Ectodermal cell (in vitro differentiated cells): ENCODE data around the gene CHD5.

Experiments used
- H3K27ac ChIP-seq: 2 replicates; pipeline ENCODE4 v1.7.0; 2013; ENCODE audit warnings: mild to moderate bottlenecking, low read depth, low read length; ENCODE audit not compliant: insufficient read depth, poor library complexity, severe bottlenecking
- H3K27me3 ChIP-seq: 2 replicates; pipeline ENCODE4 v1.7.0; 2013; ENCODE audit warnings: mild to moderate bottlenecking, low read length; ENCODE audit not compliant: insufficient read depth, control insufficient read depth, poor library complexity, severe bottlenecking
- H3K36me3 ChIP-seq: one replicate; pipeline ENCODE4 v1.7.0; 2013; ENCODE audit warnings: low read length; ENCODE audit not compliant: control insufficient read depth, insufficient read depth
- H3K4me1 ChIP-seq: one replicate; pipeline ENCODE4 v1.7.0; 2013; ENCODE audit warnings: low read length; ENCODE audit not compliant: control insufficient read depth, insufficient read depth
- H3K4me3 ChIP-seq: 2 replicates; pipeline ENCODE4 v1.7.0; 2013; ENCODE audit warnings: low read depth, low read length, control low read depth; ENCODE audit not compliant: insufficient read depth
- H3K9me3 ChIP-seq: 2 replicates; pipeline ENCODE4 v1.7.0; 2013; ENCODE audit warnings: mild to moderate bottlenecking, low read length, moderate library complexity; ENCODE audit not compliant: control insufficient read depth
- WGBS, 2 experiments: methylation state at CpG; one replicate each; pipeline ENCODE4 v1.1.7; 2013; ENCODE audit warnings: missing lambda C conversion rate in 2 of 2; 5-methylcytosine and 5-hydroxymethylcytosine counted together

CHD5 gene

DNA sequence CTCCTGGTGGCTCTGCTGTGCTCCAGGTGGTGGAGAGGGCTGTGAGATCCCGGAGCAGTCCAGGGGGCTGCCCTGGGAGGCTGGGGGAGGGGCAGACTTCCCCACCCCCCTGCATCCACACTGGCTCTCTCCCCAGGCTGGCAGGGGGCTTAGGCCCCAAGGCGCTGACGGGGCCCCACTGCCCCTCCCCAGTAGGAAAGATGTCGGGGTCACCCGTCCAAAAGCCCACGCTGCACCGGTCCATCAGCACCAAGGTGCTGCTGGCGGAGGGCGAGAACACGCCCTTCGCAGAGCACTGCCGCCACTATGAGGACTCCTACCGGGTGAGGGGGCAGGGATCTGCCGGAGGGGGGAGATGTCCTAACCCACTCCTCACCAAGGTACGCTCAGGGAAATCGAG lies 31.6 kb upstream of the CHD5 start:
- no peaks in the 10 kb centered on the region for H3K9me3 ChIP-seq
- H3K36me3 ChIP-seq = no peaks in the 10 kb centered on the region
- H3K27ac ChIP-seq = no peak overlapping the region
- no peak overlapping the region for H3K4me3 ChIP-seq
- H3K27me3 ChIP-seq = peaks cover 34% of the 10 kb centered on the region
- peaks cover 12% of the 10 kb centered on the region for H3K4me1 ChIP-seq
- WGBS, 2 experiments = 90 to 92% methylated on average over 16 of the region's 16 CpGs

DNA sequence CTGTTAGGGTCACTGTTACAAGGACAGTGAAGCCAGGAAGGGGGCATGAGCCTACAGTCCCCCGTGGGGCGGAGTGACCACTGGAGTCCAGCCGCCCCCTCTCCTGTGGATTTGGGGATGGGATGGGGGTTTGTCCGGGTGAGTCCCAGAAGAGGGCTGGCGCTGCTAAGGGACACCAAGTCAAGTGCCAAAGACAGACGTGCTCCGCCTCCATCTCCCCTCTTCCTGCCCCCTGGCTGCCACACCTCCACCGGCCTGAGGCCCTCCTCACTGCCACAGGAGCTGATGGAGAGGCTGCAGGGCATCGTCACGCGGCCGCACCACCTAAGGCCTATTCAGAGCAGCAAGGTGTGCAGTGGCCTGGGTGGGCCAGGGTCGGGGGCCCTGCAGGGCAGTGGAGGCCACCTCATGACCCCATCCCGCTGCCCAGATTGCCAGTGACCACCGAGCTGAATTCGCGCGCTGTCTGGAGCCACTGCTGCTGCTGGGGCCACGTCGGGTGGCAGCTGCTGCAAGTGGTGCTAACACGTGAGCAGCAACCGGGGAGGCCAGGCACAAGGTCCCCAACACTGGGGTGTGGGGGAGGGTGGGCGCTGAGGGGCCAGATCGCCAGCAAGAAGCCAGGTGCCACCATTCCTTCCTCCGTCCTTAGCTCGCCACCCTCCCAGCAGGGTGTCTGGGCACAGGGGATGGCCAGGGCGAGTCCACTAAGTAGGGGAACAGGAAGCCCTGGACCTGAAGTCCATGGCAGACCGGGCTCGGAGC lies 30.7 kb upstream of the CHD5 start:
- Histone ChIP-seq H3K9me3 (no peaks in the 10 kb centered on the region), H3K4me3 (no peak overlapping the region), H3K4me1 (peaks cover 12% of the 10 kb centered on the region), H3K27ac (no peak overlapping the region), H3K27me3 (peaks cover 44% of the 10 kb centered on the region), H3K36me3 (no peaks in the 10 kb centered on the region)
- WGBS, 2 experiments = 91 to 94% methylated on average over 29 of the region's 29 CpGs

DNA sequence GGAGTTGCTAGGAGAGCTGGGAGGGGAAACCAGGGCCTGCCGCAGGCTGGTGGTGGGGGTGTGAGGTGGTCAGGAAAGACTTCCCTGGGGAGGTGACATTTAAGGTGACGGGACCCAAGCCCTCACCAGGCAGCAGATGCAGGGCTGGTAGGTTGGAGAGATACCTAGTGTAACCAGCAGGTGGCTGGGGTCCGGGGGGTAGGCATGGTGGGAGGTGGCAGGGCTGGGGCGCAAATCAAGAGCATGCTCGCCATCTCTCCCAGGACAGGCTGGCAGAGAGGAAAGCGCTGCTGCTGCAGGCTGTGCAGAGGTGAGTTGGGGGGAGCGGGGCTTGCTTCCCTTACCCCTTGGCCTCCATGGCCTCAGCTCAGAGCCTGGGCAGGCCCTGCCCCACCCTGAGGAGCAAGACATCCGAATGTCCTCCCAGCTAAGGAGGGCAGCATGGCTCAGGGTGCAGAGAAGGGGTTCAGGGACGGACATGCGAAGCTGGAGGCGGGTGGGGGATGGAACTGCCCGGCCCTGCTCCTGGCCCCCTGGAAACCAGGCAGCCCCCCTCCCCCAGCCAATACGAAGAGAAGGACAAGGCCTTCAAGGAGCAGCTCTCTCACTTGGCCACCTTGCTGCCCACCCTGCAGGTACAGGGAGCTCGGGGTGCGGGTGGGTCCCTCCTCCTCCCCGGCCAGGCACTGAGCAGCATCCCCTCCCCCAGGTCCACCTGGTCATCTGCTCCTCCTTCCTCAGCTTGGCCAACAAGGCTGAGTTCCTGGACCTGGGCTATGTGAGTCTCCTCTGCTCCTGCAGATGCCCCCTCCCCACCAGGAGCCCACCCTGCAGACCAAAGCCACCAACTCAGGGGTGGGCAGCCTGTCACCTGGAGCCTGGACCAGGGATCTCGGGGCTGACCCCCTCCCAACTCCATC lies 29.8 kb upstream of the CHD5 start:
- H3K4me1 ChIP-seq = peaks cover 12% of the 10 kb centered on the region
- 80 to 82% methylated on average over 17 of the region's 17 CpGs for WGBS, 2 experiments
- H3K9me3 ChIP-seq = no peaks in the 10 kb centered on the region
- peaks cover 52% of the 10 kb centered on the region for H3K27me3 ChIP-seq
- H3K27ac ChIP-seq = no peak overlapping the region
- H3K4me3 ChIP-seq = peak overlapping the region; percentile 32
- H3K36me3 ChIP-seq = no peaks in the 10 kb centered on the region

DNA sequence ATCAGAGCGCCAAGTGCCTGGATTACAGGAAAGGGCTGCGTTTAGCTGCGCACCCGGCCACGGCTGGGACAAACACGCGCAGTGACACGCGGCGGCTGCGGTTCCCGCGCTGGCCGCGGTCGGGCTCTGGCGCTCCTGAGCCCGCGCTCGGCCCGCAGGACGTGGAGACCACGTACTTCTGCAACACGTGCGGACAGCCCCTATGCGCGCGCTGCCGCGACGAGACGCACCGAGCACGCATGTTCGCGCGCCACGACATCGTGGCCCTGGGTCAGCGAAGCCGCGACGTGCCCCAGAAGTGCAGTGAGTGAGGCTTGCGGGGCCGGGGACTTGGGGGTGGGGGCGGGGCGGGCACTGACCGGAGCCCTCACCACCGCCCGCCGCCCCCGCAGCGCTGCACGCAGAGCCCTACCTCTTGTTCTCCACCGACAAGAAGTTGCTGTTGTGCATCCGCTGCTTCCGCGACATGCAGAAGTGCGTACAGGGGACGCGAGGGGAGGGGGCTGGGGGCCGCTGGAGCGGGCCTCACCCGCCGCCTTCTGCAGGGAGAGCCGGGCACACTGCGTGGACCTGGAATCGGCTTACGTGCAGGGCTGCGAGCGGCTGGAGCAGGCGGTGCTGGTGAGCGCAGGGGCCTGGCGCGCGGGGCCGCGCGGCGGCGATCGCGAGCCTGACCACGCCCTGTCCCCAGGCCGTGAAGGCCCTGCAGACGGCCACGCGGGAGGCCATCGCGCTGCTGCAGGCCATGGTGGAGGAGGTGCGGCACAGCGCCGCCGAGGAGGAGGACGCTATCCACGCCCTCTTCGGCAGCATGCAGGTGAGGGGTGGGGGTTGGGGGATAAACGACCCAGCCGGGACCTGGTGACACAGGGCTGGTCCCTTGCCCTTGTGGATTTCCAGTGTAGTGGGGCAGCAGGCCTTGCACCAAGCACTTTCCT lies 28.9 kb upstream of the CHD5 start:
- H3K9me3 ChIP-seq = no peaks in the 10 kb centered on the region
- peaks cover 53% of the 10 kb centered on the region for H3K27me3 ChIP-seq
- WGBS, 2 experiments = 5 to 6% methylated on average over 99 of the region's 99 CpGs
- H3K27ac ChIP-seq = no peak overlapping the region
- H3K4me3 ChIP-seq = peak overlapping the region; percentile 32
- peaks cover 12% of the 10 kb centered on the region for H3K4me1 ChIP-seq
- no peaks in the 10 kb centered on the region for H3K36me3 ChIP-seq

DNA sequence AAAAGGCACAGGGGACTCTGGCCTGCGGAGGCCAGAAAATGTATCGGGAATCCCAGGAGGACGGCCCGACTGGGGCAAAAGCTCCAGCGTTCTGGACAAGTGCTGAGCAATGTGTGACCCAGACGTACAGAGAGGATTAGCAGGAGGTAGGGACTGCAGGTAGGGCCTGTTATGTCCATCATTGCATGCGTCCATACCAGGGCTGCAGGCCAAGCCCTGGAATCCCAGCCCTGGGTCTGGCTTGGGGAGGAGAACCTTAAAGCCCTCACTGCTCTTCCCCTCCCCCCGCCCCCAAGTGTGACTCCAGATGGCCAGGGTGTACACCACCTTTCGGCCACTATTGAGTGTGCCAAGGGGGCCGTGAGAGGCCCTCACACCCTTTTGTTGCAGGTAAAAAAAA lies 27.8 kb upstream of the CHD5 start:
- H3K4me1 ChIP-seq = peaks cover 12% of the 10 kb centered on the region
- 89 to 90% methylated on average over 9 to 10 of the region's 10 CpGs for WGBS, 2 experiments
- no peak overlapping the region for H3K27ac ChIP-seq
- peaks cover 53% of the 10 kb centered on the region for H3K27me3 ChIP-seq
- no peak overlapping the region for H3K4me3 ChIP-seq
- H3K36me3 ChIP-seq = no peaks in the 10 kb centered on the region
- no peaks in the 10 kb centered on the region for H3K9me3 ChIP-seq

DNA sequence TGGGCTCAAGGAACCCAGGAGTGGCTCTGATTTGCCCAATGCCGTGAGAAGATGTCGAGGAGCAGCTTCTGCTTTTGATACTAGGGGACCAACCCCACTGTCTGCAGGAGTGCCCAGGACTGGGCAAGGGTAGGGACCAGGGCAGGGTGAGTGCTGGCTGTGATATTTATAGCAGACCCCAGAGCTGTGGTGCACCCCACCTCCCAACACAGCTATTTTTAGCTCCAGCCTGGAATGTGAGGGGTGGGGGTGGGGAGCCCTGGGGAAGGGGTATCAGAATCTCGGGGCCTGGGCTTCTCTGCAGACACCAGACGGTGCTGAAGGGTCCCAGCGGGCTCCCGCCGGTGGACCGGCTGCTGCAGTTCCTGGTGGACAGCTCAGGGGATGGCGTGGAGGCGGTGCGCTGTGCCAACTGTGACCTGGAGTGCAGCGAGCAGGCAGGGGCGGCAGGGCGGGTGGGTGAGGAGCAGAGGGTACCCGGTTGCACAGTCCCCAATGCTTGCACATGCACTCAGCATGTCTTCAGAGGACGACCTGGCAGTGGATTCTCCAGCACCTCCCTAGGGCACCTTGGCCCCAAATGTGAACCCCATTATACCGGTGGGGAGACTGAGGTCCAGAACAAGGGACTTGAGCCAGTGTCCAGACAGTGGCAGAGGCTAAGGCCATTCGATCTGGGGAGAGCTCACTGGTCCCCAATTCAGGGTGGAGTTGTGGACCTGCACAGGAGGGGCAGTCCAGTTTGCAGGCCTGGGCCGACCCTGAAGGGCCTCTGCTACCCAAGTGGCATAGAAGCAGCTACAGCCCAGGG lies 27.2 kb upstream of the CHD5 start:
- WGBS, 2 experiments = 89 to 90% methylated on average over 19 of the region's 19 CpGs
- Histone ChIP-seq H3K27me3 (peaks cover 53% of the 10 kb centered on the region), H3K27ac (no peak overlapping the region), H3K4me1 (peaks cover 12% of the 10 kb centered on the region), H3K9me3 (no peaks in the 10 kb centered on the region), H3K36me3 (no peaks in the 10 kb centered on the region), H3K4me3 (no peak overlapping the region)

DNA sequence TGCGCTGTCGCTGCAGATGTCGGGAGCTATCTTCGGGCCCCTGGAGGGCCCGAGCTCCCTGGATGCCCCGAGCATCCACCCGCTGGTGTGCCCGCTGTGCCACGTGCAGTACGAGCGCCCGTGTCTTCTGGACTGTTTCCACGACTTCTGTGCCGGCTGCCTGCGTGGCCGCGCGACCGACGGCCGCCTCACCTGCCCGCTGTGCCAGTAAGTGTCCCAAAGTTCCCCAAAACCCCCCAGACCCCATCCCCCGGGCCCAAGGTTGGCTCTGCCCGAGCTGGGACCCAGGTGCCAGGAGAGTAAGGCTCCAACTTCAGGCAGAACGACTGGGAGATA lies 26.4 kb upstream of the CHD5 start:
- no peaks in the 10 kb centered on the region for H3K36me3 ChIP-seq
- no peak overlapping the region for H3K27ac ChIP-seq
- no peaks in the 10 kb centered on the region for H3K9me3 ChIP-seq
- H3K4me1 ChIP-seq = peaks cover 12% of the 10 kb centered on the region
- H3K27me3 ChIP-seq = peaks cover 53% of the 10 kb centered on the region
- no peak overlapping the region for H3K4me3 ChIP-seq
- 82 to 84% methylated on average over 25 of the region's 25 CpGs for WGBS, 2 experiments

DNA sequence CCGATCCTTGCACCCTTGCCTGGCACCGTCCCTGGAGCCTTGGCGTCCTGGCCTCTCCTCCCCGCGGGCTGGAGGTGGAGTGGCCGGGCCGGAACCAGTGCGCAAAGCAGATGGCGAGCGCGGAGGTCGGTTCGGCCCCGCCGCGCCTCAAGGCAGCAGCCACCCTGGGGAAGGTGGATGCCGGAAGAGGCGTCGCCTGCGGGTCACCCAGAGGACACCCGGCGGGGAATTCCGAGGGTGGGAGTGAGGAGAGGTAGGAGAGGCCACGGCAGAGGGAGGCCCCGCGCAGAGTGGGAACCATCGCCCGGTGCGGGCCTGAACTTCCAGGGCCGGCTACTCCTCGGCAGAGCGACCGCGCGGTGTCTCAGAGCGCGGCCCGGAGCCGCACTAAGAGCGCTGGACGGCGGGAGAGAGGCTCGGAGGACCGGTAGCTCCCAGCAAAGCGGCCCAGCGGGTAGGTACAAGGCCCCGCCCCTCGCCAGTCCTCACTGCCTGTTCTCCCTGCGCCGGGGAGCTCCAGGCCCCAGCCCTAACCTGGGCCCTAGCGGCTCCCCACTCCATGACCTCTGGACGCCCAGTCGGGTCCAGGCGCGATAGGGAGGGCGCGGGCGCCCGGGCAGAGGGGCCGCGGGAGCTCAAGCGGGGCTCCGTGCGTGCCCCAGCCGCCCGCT lies 25.9 kb upstream of the CHD5 start, which contains the start of gene RNF207:
RNF207 (plus strand) TSS at position 271 of the 671 bp plus-strand sequence. CDS start 417 bp downstream, outside the sequence.
- WGBS, 2 experiments = 10 to 12% methylated on average over 66 of the region's 66 CpGs
- Histone ChIP-seq H3K36me3 (no peaks in the 10 kb centered on the region), H3K4me3 (peak within 1 kb of the TSS; percentile 39), H3K9me3 (no peaks in the 10 kb centered on the region), H3K27me3 (peaks cover 53% of the 10 kb centered on the region), H3K27ac (peak within 1 kb of the TSS; percentile 80), H3K4me1 (peaks cover 12% of the 10 kb centered on the region)

DNA sequence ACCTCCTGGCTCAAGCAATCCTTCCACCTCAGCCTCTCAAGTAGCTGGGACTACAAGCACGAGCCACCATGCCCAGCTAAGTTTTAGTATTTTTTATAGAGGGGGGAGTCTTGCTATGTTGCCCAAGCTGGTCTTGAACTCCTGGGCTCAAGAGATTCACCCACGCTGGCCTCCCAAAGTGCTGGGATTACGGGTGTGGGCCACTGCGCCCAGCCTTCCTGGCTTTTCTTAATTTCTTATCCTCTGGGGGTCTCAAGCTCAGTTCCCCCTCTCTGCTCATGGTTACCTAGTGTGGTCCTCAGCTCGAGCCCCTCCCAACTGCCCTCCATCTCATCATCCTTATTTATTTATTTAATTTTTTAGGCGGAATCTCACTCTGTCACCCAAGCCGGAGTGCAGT lies 22.1 kb upstream of the CHD5 start:
- Histone ChIP-seq H3K4me1 (peaks cover 13% of the 10 kb centered on the region), H3K4me3 (no peak overlapping the region), H3K27ac (no peak overlapping the region), H3K36me3 (no peaks in the 10 kb centered on the region), H3K9me3 (no peaks in the 10 kb centered on the region), H3K27me3 (peaks cover 24% of the 10 kb centered on the region)
- 89 to 91% methylated on average over 7 of the region's 7 CpGs for WGBS, 2 experiments
